Sigmoid colon (tissue), 7 donors: Measurements from ENCODE around the gene STK16. TPM values are rescaled to one million over a fixed set of nuclear protein-coding genes. Genes with fewer than 3 reads are reported as not detected.

Experiments
- DNase-seq: peaks from one replicate; pipeline ENCODE4 v3.0.0-alpha.2; 2019
- H3K27ac ChIP-seq, 4 donors: fragments of 200-600 bp; sonication (generic); one replicate each; pipeline ENCODE4 v1.5.1; 2016 to 2019; ENCODE audit warnings: mild to moderate bottlenecking in 1 of 4
- H3K27me3 ChIP-seq, 3 donors: fragments of 200-600 bp; sonication (generic); one replicate each; pipeline ENCODE4 v1.5.1; 2019; ENCODE audit warnings: mild to moderate bottlenecking in 1 of 3
- H3K36me3 ChIP-seq, 4 donors: fragments of 200-600 bp; sonication (generic); one replicate each; pipeline ENCODE4 v1.5.1; 2016 to 2019
- H3K4me1 ChIP-seq, 4 donors: fragments of 200-600 bp; sonication (generic); one replicate each; pipeline ENCODE4 v1.5.1; 2017 to 2019
- H3K4me3 ChIP-seq, 4 donors: fragments of 200-600 bp; sonication (generic); one replicate each; pipeline ENCODE4 v1.5.1; 2017 to 2019; ENCODE audit warnings: mild to moderate bottlenecking in 2 of 4, moderate library complexity in 1 of 4
- H3K9me3 ChIP-seq, 4 donors: fragments of 200-600 bp in 3 of 4; sonication (generic) in 3 of 4; one replicate each; pipeline versions ENCODE4 v1.5.1 to v1.6.1; 2013 to 2019
- EP300 ChIP-seq, 4 donors: sonication (generic); formaldehyde crosslinking; IDR thresholded peaks; one replicate each; pipeline ENCODE4 v1.6.1; 2017; ENCODE audit warnings: antibody characterized with exemption in 4 of 4
- POLR2A ChIP-seq, 2 donors: fragments of 450-650 bp; IDR thresholded peaks; one replicate each; pipeline ENCODE4 v1.6.1; 2016; ENCODE audit warnings: antibody characterized with exemption in 2 of 2, mild to moderate bottlenecking in 2 of 2, moderate library complexity in 2 of 2
- POLR2AphosphoS5 ChIP-seq, 4 donors: sonication (generic); formaldehyde crosslinking; IDR thresholded peaks; one replicate each; pipeline ENCODE4 v1.6.1; 2017; ENCODE audit warnings: antibody characterized with exemption in 4 of 4
- WGBS, 2 donors: extraction: QIAGEN DNeasy Blood & Tissue Kit; methylation state at CpG; one replicate each; pipeline ENCODE4 v1.1.7; 2013; 5-methylcytosine and 5-hydroxymethylcytosine counted together
- intact Hi-C: fragments of 100-400 bp; cut with DNase I; formaldehyde crosslinking; loops from one replicate; pipeline ENCODE4 v1.15.1; 2023
- polyA plus RNA-seq, 3 donors: library from polyadenylated mRNA; stranded (reverse); fragments of 200-250 nt; gene quantifications; one replicate each; pipeline ENCODE4 v1.2.3, GENCODE V29; 2013
- total RNA-seq, 4 donors: library from RNA; depleted of rRNA; stranded (reverse); fragments of >200 nt; gene quantifications; one replicate each; pipeline ENCODE4 v1.1.0, GENCODE V29; 2016
- TF ChIP-seq, protein P1 (sequence below), 4 experiments: fragments of 450-650 bp in 3 of 4; fragments of 200-600 bp in 1 of 4; IDR thresholded peaks; one replicate each; pipeline ENCODE4 v1.5.1; 2016 to 2019; ENCODE audit warnings: antibody characterized with exemption in 4 of 4, mild to moderate bottlenecking in 3 of 4, moderate library complexity in 2 of 4
- donor health status: healthy with polysubstance abuse.
- donor health status: Bipolar disorder and iron deficiency.
- donor health status: healthy.

The STK16 gene
- total and polyA plus RNA-seq, 7 donors: 12.2 to 61.7 (median 19.9) TPM

- H3K27ac ChIP-seq: no peak overlapping the region
- no peak for DNase-seq
- intact Hi-C loops: no loop called here
Measured at GRCh38 chr2:219261024-219261855, 16.0 kb downstream of the STK16 start.

DNA sequence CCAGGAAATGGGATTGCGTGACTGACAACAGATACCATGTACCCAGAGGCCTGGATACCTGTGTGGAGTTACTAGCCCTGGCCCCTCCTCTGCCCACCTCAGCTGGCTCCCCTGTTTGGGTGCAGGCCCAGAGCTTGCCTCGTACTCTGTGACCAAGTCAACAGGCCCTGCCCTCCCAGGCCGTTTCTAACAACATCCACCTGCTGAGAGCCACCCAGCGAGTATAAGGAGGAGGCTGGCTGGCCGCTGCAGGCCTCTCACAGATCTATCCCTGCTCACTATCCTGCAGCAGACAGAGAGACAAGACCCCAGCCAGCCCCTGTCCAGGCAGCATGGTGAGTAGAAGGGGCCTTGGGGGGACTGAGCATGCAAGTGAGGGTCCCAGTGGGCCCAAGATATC, 21.0 kb downstream of the STK16 start:
- Histone ChIP-seq H3K4me1 (no peaks in the 10 kb centered on the region), H3K9me3 (no peaks in the 10 kb centered on the region), H3K27ac (no peak overlapping the region), H3K27me3 (peaks cover 0 to 4% (median 0%) of the 10 kb centered on the region in 3 donors), H3K4me3 (no peak overlapping the region), H3K36me3 (no peaks in the 10 kb centered on the region)
- DNase-seq: no peak
- no peak for TF ChIP-seq POLR2A (IDR thresholded peaks at IDR 0.05)
- TF ChIP-seq EP300 (IDR thresholded peaks at IDR 0.05): no peak
- TF ChIP-seq, protein P1, sequence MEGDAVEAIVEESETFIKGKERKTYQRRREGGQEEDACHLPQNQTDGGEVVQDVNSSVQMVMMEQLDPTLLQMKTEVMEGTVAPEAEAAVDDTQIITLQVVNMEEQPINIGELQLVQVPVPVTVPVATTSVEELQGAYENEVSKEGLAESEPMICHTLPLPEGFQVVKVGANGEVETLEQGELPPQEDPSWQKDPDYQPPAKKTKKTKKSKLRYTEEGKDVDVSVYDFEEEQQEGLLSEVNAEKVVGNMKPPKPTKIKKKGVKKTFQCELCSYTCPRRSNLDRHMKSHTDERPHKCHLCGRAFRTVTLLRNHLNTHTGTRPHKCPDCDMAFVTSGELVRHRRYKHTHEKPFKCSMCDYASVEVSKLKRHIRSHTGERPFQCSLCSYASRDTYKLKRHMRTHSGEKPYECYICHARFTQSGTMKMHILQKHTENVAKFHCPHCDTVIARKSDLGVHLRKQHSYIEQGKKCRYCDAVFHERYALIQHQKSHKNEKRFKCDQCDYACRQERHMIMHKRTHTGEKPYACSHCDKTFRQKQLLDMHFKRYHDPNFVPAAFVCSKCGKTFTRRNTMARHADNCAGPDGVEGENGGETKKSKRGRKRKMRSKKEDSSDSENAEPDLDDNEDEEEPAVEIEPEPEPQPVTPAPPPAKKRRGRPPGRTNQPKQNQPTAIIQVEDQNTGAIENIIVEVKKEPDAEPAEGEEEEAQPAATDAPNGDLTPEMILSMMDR (IDR thresholded peaks at IDR 0.05): no peak
- TF ChIP-seq POLR2AphosphoS5 (IDR thresholded peaks at IDR 0.05): no peak
- intact Hi-C loops: loop anchor here (5.0 kb wide), 1 partner anchor 36 kb away; no protein-coding TSS in a partner anchor
- 72 to 77% methylated on average over 5 of the region's 5 CpGs for WGBS, 2 donors

More at GRCh38 chr2:219261024-219261855, 16.0 kb downstream of the STK16 start:
- Histone ChIP-seq H3K9me3 (no peaks in the 10 kb centered on the region), H3K4me1 (no peaks in the 10 kb centered on the region), H3K36me3 (no peaks in the 10 kb centered on the region), H3K27me3 (peaks cover 0 to 4% (median 0%) of the 10 kb centered on the region in 3 donors), H3K4me3 (no peak overlapping the region)
- TF ChIP-seq POLR2AphosphoS5 (IDR thresholded peaks at IDR 0.05) (no peak), POLR2A (IDR thresholded peaks at IDR 0.05) (no peak), EP300 (IDR thresholded peaks at IDR 0.05) (no peak)
- TF ChIP-seq, protein P1 (IDR thresholded peaks at IDR 0.05): no peak
- 63 to 79% methylated on average over 5 of the region's 5 CpGs for WGBS, 2 donors

DNA sequence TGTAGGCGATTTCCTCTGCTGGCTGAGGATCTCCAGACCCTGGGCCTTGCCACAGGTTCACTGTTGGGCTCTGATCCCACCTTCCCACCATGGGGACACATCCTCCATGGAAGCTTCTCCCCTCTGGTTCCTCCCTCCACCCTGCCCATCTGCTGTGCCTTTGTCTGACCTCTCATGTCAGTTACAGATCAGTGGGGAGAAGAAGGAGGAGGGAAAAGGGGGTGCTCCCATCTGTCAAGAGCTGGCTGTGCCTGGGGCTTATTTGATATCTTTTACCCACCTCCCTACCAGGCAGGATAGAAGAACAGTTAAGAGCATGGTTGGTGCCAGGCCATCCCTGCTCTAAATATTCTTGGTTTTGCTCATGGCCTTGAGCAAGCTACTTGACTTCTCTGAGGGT, 21.6 kb downstream of the STK16 start:
- H3K9me3 ChIP-seq: no peaks in the 10 kb centered on the region
- no peak for TF ChIP-seq POLR2AphosphoS5 (IDR thresholded peaks at IDR 0.05)
- no peak for TF ChIP-seq EP300 (IDR thresholded peaks at IDR 0.05)
- TF ChIP-seq POLR2A (IDR thresholded peaks at IDR 0.05): no peak
- TF ChIP-seq, protein P1 (IDR thresholded peaks at IDR 0.05): no peak
- H3K4me1 ChIP-seq: no peaks in the 10 kb centered on the region
- no peak for DNase-seq
- no peak overlapping the region for H3K27ac ChIP-seq
- 82 to 97% methylated on average over 1 of the region's 1 CpG for WGBS, 2 donors
- H3K27me3 ChIP-seq: peaks cover 0 to 4% (median 0%) of the 10 kb centered on the region in 3 donors
- intact Hi-C loops: loop anchor here (5.0 kb wide), 1 partner anchor 35 kb away; no protein-coding TSS in a partner anchor
- H3K36me3 ChIP-seq: no peaks in the 10 kb centered on the region
- H3K4me3 ChIP-seq: no peak overlapping the region

- no peaks in the 10 kb centered on the region for H3K36me3 ChIP-seq
- no peak for TF ChIP-seq EP300 (IDR thresholded peaks at IDR 0.05)
- TF ChIP-seq POLR2A (IDR thresholded peaks at IDR 0.05): no peak
- TF ChIP-seq, protein P1 (IDR thresholded peaks at IDR 0.05): no peak
- TF ChIP-seq POLR2AphosphoS5 (IDR thresholded peaks at IDR 0.05): no peak
- no peak overlapping the region for H3K4me3 ChIP-seq
- H3K4me1 ChIP-seq: no peaks in the 10 kb centered on the region
- intact Hi-C loops: loop anchor here (5.0 kb wide), 1 partner anchor 34 kb away; no protein-coding TSS in a partner anchor
- 83 to 89% methylated on average over 2 of the region's 2 CpGs for WGBS, 2 donors
- DNase-seq: no peak
- no peaks in the 10 kb centered on the region for H3K9me3 ChIP-seq
- no peak overlapping the region for H3K27ac ChIP-seq
- H3K27me3 ChIP-seq: no peaks in the 10 kb centered on the region
Measured at GRCh38 chr2:219268294-219268693, 23.0 kb downstream of the STK16 start.
